Lung (tissue), 12 donors: ENCODE data around the gene TNNC2. TPM values are rescaled to one million over a fixed set of nuclear protein-coding genes. Genes with fewer than 3 reads are reported as not detected.

Experiments
- ATAC-seq: fragments of 200-7000 bp; cut with Tn5 transposase; one replicate; pipeline ENCODE4 v1.9.1; 2020; ENCODE audit warnings: moderate number of reproducible peaks; ENCODE audit not compliant: insufficient read depth, low FRiP score
- DNase-seq, 3 donors: peaks; one replicate each; pipeline ENCODE4 v3.0.0-alpha.2; 2013 to 2017
- H3K27ac ChIP-seq, 2 donors: one replicate each; pipeline ENCODE4 v1.5.1; 2013; ENCODE audit warnings: mild to moderate bottlenecking in 2 of 2, moderate library complexity in 2 of 2, control low read depth in 1 of 2, inconsistent platforms in 1 of 2, low read depth in 1 of 2, low read length in 1 of 2
- H3K27me3 ChIP-seq, 3 donors: one replicate each; pipeline ENCODE4 v1.5.1; 2013; ENCODE audit warnings: low read length in 2 of 3; ENCODE audit not compliant: control insufficient read depth in 3 of 3, insufficient read depth in 3 of 3
- H3K36me3 ChIP-seq, 4 donors: one replicate each; pipeline ENCODE4 v1.5.1; 2013; ENCODE audit warnings: low read length in 4 of 4, mild to moderate bottlenecking in 1 of 4, moderate library complexity in 1 of 4; ENCODE audit not compliant: control insufficient read depth in 4 of 4, insufficient read depth in 4 of 4
- H3K4me1 ChIP-seq, 5 donors: one replicate each; pipeline ENCODE4 v1.5.1; 2013; ENCODE audit warnings: low read length in 5 of 5, mild to moderate bottlenecking in 2 of 5, moderate library complexity in 1 of 5; ENCODE audit not compliant: control insufficient read depth in 5 of 5, insufficient read depth in 5 of 5
- H3K4me3 ChIP-seq: one replicate; pipeline ENCODE4 v1.5.1; 2013; ENCODE audit warnings: mild to moderate bottlenecking, control low read depth, moderate library complexity
- H3K9ac ChIP-seq, 2 donors: one replicate each; pipeline ENCODE4 v1.5.1; 2013; ENCODE audit warnings: low read length in 2 of 2, control low read depth in 1 of 2; ENCODE audit not compliant: insufficient read depth in 1 of 2
- H3K9me3 ChIP-seq, 4 donors: one replicate each; pipeline ENCODE4 v1.5.1; 2013; ENCODE audit warnings: low read length in 3 of 4, mild to moderate bottlenecking in 1 of 4, moderate library complexity in 1 of 4; ENCODE audit not compliant: control insufficient read depth in 4 of 4, insufficient read depth in 3 of 4
- CTCF ChIP-seq: IDR thresholded peaks from 2 replicates; pipeline ENCODE4 v1.5.1; 2012; ENCODE audit warnings: mild to moderate bottlenecking; ENCODE audit errors: control extremely low read depth, extremely low read depth
- WGBS, 2 donors: extraction: QIAGEN DNeasy Blood & Tissue Kit; methylation state at CpG; one replicate each; pipeline ENCODE4 v1.1.7; 2013; 5-methylcytosine and 5-hydroxymethylcytosine counted together
- polyA plus RNA-seq, 2 donors: library from polyadenylated mRNA; stranded (reverse); fragments of 200-250 nt; gene quantifications; one replicate each; pipeline ENCODE4 v1.2.1, GENCODE V29; 2013
- total RNA-seq, 2 donors: library from RNA; depleted of rRNA in 1 of 2; stranded (reverse); fragments of >200 nt in 1 of 2; gene quantifications; one replicate each; pipeline ENCODE4 v1.2.1, GENCODE V29; 2014 to 2021
- donor health status: control.
- donor health status: control.
- donor health status: Bipolar disorder and iron deficiency.
- donor health status: healthy.
- donor health status: DM: yes; HTN: yes; CAD: no.

Gene TNNC2
- total and polyA plus RNA-seq, 4 donors = 0.54 to 1.5 (median 1.1) TPM; not detected in 1

- Histone ChIP-seq H3K4me3 (peak within 1 kb of the TSS; percentile 57), H3K9me3 (no peaks in the 10 kb centered on the region), H3K9ac (peak within 1 kb of the TSS in 1 of 2 donors; percentile 15), H3K27ac (no peak within 1 kb of the TSS), H3K36me3 (peaks cover 5 to 30% (median 14%) of the 10 kb centered on the region in 4 donors), H3K27me3 (no peaks in the 10 kb centered on the region), H3K4me1 (peaks cover 0 to 21% (median 0%) of the 10 kb centered on the region in 5 donors)
- TF ChIP-seq CTCF = no peak
- 1 to 3% methylated on average over 65 of the region's 65 CpGs for WGBS, 2 donors
- peak; percentile 99 for ATAC-seq
- peak; percentile 98 to 100 (median 100) for DNase-seq
Measured at GRCh38 chr20:45812157-45813005, 14.7 kb downstream of the TNNC2 start, which contains the start of gene UBE2C. UBE2C (plus strand) TSS chr20:45812644; CDS start chr20:45812696, 52 bp downstream.

- H3K9me3 ChIP-seq = no peaks in the 10 kb centered on the region
- no peaks in the 10 kb centered on the region for H3K27me3 ChIP-seq
- H3K9ac ChIP-seq = no peak overlapping the region
- DNase-seq (no peak), ATAC-seq (no peak)
- H3K4me1 ChIP-seq = peaks cover 0 to 18% (median 0%) of the 10 kb centered on the region in 5 donors
- WGBS, 2 donors = 87 to 89% methylated on average over 8 of the region's 8 CpGs
- no peak overlapping the region for H3K27ac ChIP-seq
- TF ChIP-seq CTCF = no peak
- H3K4me3 ChIP-seq = no peak overlapping the region
- H3K36me3 ChIP-seq = peaks cover 7 to 40% (median 24%) of the 10 kb centered on the region in 4 donors
Measured at GRCh38 chr20:45810191-45810970, 16.7 kb downstream of the TNNC2 start.

- Histone ChIP-seq H3K27ac (no peak overlapping the region), H3K9me3 (no peaks in the 10 kb centered on the region), H3K27me3 (no peaks in the 10 kb centered on the region), H3K4me3 (no peak overlapping the region), H3K9ac (no peak overlapping the region), H3K36me3 (peaks cover 32 to 45% (median 41%) of the 10 kb centered on the region in 4 donors), H3K4me1 (no peaks in the 10 kb centered on the region)
- WGBS, 2 donors = 89 to 90% methylated on average over 7 of the region's 7 CpGs
- no peak for TF ChIP-seq CTCF
- no peak for ATAC-seq
- DNase-seq = no peak
Measured at GRCh38 chr20:45801851-45802250, 25.3 kb downstream of the TNNC2 start.
